B cell (primary cell): Measurements from ENCODE around the gene SLC29A4. TPM values are rescaled to one million over a fixed set of nuclear protein-coding genes. Genes with fewer than 3 reads are reported as not detected.

ENCODE experiments used
- ATAC-seq: fragments of 200-7000 bp; cut with Tn5 transposase; one replicate; pipeline ENCODE4 v1.10.0; 2021; ENCODE audit warnings: low read depth, mild to moderate bottlenecking, moderate number of reproducible peaks, moderate library complexity
- CTCF ChIA-PET: fragments of 350-600 bp; sonication (Branson Sonifier 250); formaldehyde crosslinking; loops from one replicate; lab custom pipeline; 2021; ENCODE audit warnings: antibody characterized with exemption, inconsistent platforms; lab: Charles Lee
- POLR2A ChIA-PET: fragments of 350-600 bp; sonication (Branson Sonifier 250); formaldehyde crosslinking; loops from one replicate; lab custom pipeline; 2021; ENCODE audit warnings: antibody characterized with exemption; lab: Charles Lee
- DNase-seq: peaks from one replicate; pipeline ENCODE4 v3.0.0; 2013
- H2AFZ ChIP-seq: 2 replicates; pipeline ENCODE4 v1.6.1; 2012; ENCODE audit warnings: mild to moderate bottlenecking, low read depth, low read length; ENCODE audit not compliant: insufficient read depth, poor library complexity, severe bottlenecking
- H3K27ac ChIP-seq, 2 donors: 1 replicate in 1 of 2; 2 replicates in 1 of 2; pipeline ENCODE4 v1.5.1; 2012 to 2013; ENCODE audit warnings: low read length in 2 of 2, mild to moderate bottlenecking in 2 of 2, moderate library complexity in 1 of 2
- H3K27me3 ChIP-seq, 4 experiments: fragments of 200-600 bp in 1 of 4; sonication (generic) in 1 of 4; replicated peaks in 1 of 4; 1 replicate in 2 of 4; 2 replicates in 2 of 4; pipeline versions ENCODE4 v1.6.1 to v1.7.0; 2013 to 2016; ENCODE audit warnings: low read length in 3 of 4, mild to moderate bottlenecking in 2 of 4, mixed read lengths in 1 of 4, moderate library complexity in 1 of 4; ENCODE audit not compliant: insufficient read depth in 4 of 4, control insufficient read depth in 3 of 4; ENCODE audit errors: control extremely low read depth in 1 of 4
- H3K36me3 ChIP-seq, 2 experiments: replicated peaks in 1 of 2; 1 replicate in 1 of 2; 2 replicates in 1 of 2; pipeline versions ENCODE4 v1.6.1 to v1.7.1; 2013; ENCODE audit warnings: low read length in 1 of 2; ENCODE audit not compliant: insufficient read depth in 2 of 2, control insufficient read depth in 1 of 2; ENCODE audit errors: control extremely low read depth in 1 of 2, extremely low read depth in 1 of 2
- H3K4me1 ChIP-seq, 2 donors: fragments of 200-600 bp in 1 of 2; sonication (generic) in 1 of 2; 1 replicate in 1 of 2; 2 replicates in 1 of 2; pipeline versions ENCODE4 v1.5.1 to v1.6.1; 2013 to 2017; ENCODE audit warnings: low read length in 2 of 2; ENCODE audit not compliant: control insufficient read depth in 2 of 2, insufficient read depth in 2 of 2
- H3K4me2 ChIP-seq: replicated peaks from 2 replicates; pipeline ENCODE3; 2012; ENCODE audit warnings: mild to moderate bottlenecking, low read depth, low read length; ENCODE audit not compliant: poor library complexity, severe bottlenecking
- H3K4me3 ChIP-seq, 5 experiments: fragments of 200-600 bp in 1 of 5; sonication (generic) in 1 of 5; 1 replicate in 3 of 5; 2 replicates in 2 of 5; pipeline versions ENCODE4 v1.5.1 to v1.7.0; 2011 to 2016; ENCODE audit warnings: low read length in 4 of 5, mild to moderate bottlenecking in 4 of 5, low read depth in 2 of 5, control low read depth in 1 of 5, moderate library complexity in 1 of 5; ENCODE audit not compliant: insufficient read depth in 1 of 5; ENCODE audit errors: control extremely low read depth in 1 of 5, extremely low read depth in 1 of 5
- H3K79me2 ChIP-seq: fragments of 200-600 bp; sonication (generic); one replicate; pipeline ENCODE4 v1.6.0; 2016; ENCODE audit warnings: low read length; ENCODE audit not compliant: control insufficient read depth, insufficient read depth
- H3K9ac ChIP-seq: fragments of 200-600 bp; sonication (generic); 2 replicates; pipeline ENCODE4 v1.6.1; 2017; ENCODE audit warnings: mild to moderate bottlenecking, low read length, moderate library complexity
- H3K9me3 ChIP-seq, 3 donors: one replicate each; pipeline versions ENCODE4 v1.6.1 to v1.7.1; 2013; ENCODE audit warnings: low read length in 2 of 3; ENCODE audit not compliant: control insufficient read depth in 2 of 3, insufficient read depth in 1 of 3; ENCODE audit errors: control extremely low read depth in 1 of 3
- H4K20me1 ChIP-seq: 2 replicates; pipeline ENCODE4 v1.6.0; 2012; ENCODE audit warnings: mild to moderate bottlenecking, low read length; ENCODE audit not compliant: insufficient read depth, control insufficient read depth, poor library complexity, severe bottlenecking
- H3K27ac Mint-ChIP-seq: one replicate; pipeline ENCODE4 v1.8.0; 2021; ENCODE audit warnings: mixed read lengths
- H3K27me3 Mint-ChIP-seq: one replicate; pipeline ENCODE4 v1.8.0; 2021; ENCODE audit warnings: mixed read lengths
- H3K4me1 Mint-ChIP-seq: one replicate; pipeline ENCODE4 v1.8.0; 2021; ENCODE audit warnings: mixed read lengths
- H3K4me3 Mint-ChIP-seq: one replicate; pipeline ENCODE4 v1.8.0; 2021; ENCODE audit warnings: mixed read lengths
- H3K9me3 Mint-ChIP-seq: one replicate; pipeline ENCODE4 v1.8.0; 2022; ENCODE audit warnings: mixed read lengths; ENCODE audit not compliant: insufficient read depth
- CTCF ChIP-seq: fragments of 200-600 bp; IDR thresholded peaks from one replicate; pipeline ENCODE4 v1.8.0; 2022; ENCODE audit warnings: antibody characterized with exemption, mild to moderate bottlenecking
- EZH2 ChIP-seq: IDR thresholded peaks from 2 replicates; pipeline ENCODE4 v1.6.1; 2012; ENCODE audit warnings: borderline replicate concordance, low read depth, mild to moderate bottlenecking, moderate library complexity, low read length; ENCODE audit not compliant: insufficient read depth, poor library complexity, severe bottlenecking
- WGBS: methylation state at CpG from one replicate; pipeline ENCODE4 v1.1.5; 2013; ENCODE audit warnings: missing lambda C conversion rate; ENCODE audit not compliant: insufficient coverage; 5-methylcytosine and 5-hydroxymethylcytosine counted together
- intact Hi-C: fragments of 100-400 bp; cut with micrococcal nuclease; formaldehyde crosslinking; loops from one replicate; pipeline ENCODE4 v1.10.0; 2022
- polyA plus RNA-seq: library from polyadenylated mRNA; depleted of rRNA; stranded (reverse); fragments of >200 nt; gene quantifications from 2 replicates; pipeline ENCODE4 v1.2.3, GENCODE V29; 2012
- total RNA-seq, 2 donors: library from RNA; stranded (reverse); fragments of 120-200 nt in 1 of 2; gene quantifications; 1 replicate in 1 of 2; 2 replicates in 1 of 2; pipeline versions ENCODE4 v1.2.3 to v1.2.4, GENCODE V29; 2013 to 2022

SLC29A4 gene
- total and polyA plus RNA-seq, 2 donors (not counting 1 experiment from before 2014, with no cell fraction given) = 0.21 to 0.67 TPM

DNA sequence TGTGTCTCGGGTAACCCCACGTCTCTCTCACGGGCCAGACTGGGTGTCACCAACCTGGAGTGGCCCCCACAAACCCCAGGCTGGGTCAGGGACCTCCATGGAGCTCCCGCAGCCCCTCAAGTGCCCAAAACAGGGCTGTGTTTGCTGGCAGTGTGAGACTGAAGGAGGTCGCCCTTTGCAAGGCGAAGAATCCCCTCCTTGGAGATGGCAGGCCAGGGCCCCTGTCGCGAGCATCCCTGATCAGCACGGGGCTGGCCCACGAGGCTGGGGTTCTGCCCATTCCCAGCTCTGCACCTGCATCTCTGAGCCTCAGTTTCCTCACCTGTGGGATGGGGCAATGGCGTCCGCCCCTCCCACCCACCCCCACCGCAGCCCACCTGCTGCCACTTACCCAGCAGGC is 62.4 kb downstream of the SLC29A4 start:
- Histone ChIP-seq H3K4me2 (no peak overlapping the region), H3K9ac (no peak overlapping the region), H3K79me2 (no peaks in the 10 kb centered on the region), H2AFZ (no peak overlapping the region), H3K4me1 (no peaks in the 10 kb centered on the region), H3K27ac (no peak overlapping the region), H3K4me3 (no peak overlapping the region), H3K27me3 (no peaks in the 10 kb centered on the region), H3K9me3 (peaks cover 0 to 39% (median 18%) of the 10 kb centered on the region in 3 donors), H3K36me3 (peaks cover 2 to 52% of the 10 kb centered on the region in 2 experiments), H4K20me1 (peaks cover 6% of the 10 kb centered on the region)
- POLR2A ChIA-PET = no interaction called here
- H3K27me3 Mint-ChIP-seq = no peaks in the 10 kb centered on the region
- TF ChIP-seq CTCF (no peak), EZH2 (no peak)
- no peak overlapping the region for H3K27ac Mint-ChIP-seq
- peaks cover 6% of the 10 kb centered on the region for H3K9me3 Mint-ChIP-seq
- 99% methylated on average over 10 of the region's 13 CpGs for WGBS
- ATAC-seq = no peak
- H3K4me1 Mint-ChIP-seq = no peaks in the 10 kb centered on the region
- H3K4me3 Mint-ChIP-seq = no peak overlapping the region
- CTCF ChIA-PET = no interaction called here
- DNase-seq = no peak
- intact Hi-C loops = no loop called here

GRCh38 chr7:5345671-5346070 is 62.9 kb downstream of the SLC29A4 start:
- H3K27me3 Mint-ChIP-seq = no peaks in the 10 kb centered on the region
- intact Hi-C loops = no loop called here
- POLR2A ChIA-PET = no interaction called here
- H3K36me3 ChIP-seq = peaks cover 2 to 53% of the 10 kb centered on the region in 2 experiments
- no peak overlapping the region for H3K4me2 ChIP-seq
- H3K9me3 ChIP-seq = peaks cover 0 to 39% (median 18%) of the 10 kb centered on the region in 3 donors
- no peaks in the 10 kb centered on the region for H3K4me1 Mint-ChIP-seq
- H3K4me3 Mint-ChIP-seq = no peak overlapping the region
- DNase-seq (no peak), ATAC-seq (no peak)
- no peaks in the 10 kb centered on the region for H3K27me3 ChIP-seq
- 98% methylated on average over 21 of the region's 21 CpGs for WGBS
- peaks cover 6% of the 10 kb centered on the region for H3K9me3 Mint-ChIP-seq
- H3K9ac ChIP-seq = no peak overlapping the region
- H3K27ac ChIP-seq = no peak overlapping the region
- CTCF ChIA-PET = no interaction called here
- H2AFZ ChIP-seq = no peak overlapping the region
- H3K4me1 ChIP-seq = no peaks in the 10 kb centered on the region
- H3K79me2 ChIP-seq = no peaks in the 10 kb centered on the region
- peaks cover 6% of the 10 kb centered on the region for H4K20me1 ChIP-seq
- no peak for TF ChIP-seq EZH2
- TF ChIP-seq CTCF = no peak
- H3K4me3 ChIP-seq = no peak overlapping the region
- H3K27ac Mint-ChIP-seq = no peak overlapping the region
